ENCODE data around the gene PNMA8B.

Gene PNMA8B

DNA sequence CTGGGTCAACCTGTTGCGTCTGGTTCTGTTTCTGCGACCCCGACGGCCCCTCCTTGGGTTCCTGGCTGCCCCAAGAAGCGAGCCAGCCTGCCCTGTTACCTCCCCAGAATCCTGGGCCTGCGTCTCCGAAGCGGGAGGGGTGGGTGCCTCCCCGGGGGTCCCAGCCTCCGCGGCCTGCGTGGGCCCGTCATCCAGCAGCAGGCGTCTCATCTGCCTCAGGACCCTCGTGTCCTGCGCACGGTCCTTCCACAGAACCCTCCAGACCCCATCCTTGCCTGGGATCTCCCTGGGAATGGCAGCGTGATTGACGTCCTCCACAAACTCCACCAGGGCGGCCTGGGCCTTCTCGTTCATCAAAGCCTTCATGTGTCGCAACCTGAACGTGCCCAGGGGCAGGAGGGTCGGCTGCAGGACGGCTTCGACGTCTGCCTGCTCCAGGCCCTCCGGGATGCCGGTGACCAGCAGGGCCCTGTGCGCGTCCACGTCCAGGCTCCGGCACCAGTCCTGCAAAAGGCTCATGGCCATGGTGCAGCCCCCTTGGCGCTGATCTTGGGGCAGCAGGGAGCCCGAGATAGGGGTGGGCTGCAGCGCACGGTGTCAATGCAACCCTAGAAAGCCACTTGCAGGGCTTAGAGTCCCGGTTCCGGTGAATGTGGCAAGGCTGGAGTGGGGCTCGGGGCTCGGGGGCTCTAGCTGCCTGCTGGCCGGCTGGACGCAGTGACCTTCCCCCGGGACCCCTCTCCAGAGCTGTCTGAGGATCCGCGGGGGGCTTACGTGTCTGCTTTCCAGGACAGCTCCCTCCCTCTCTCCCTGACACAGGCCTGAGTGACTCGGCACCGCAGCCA, 504 bp downstream of the PNMA8B start:
- TF ChIP-seq ZNF274 (IDR thresholded peaks at IDR 0.05; ENCODE audit: low read depth, low read length), result no peak
- H3K4me3 ChIP-seq (ENCODE audit: low read length), result no peak overlapping the region

DNA sequence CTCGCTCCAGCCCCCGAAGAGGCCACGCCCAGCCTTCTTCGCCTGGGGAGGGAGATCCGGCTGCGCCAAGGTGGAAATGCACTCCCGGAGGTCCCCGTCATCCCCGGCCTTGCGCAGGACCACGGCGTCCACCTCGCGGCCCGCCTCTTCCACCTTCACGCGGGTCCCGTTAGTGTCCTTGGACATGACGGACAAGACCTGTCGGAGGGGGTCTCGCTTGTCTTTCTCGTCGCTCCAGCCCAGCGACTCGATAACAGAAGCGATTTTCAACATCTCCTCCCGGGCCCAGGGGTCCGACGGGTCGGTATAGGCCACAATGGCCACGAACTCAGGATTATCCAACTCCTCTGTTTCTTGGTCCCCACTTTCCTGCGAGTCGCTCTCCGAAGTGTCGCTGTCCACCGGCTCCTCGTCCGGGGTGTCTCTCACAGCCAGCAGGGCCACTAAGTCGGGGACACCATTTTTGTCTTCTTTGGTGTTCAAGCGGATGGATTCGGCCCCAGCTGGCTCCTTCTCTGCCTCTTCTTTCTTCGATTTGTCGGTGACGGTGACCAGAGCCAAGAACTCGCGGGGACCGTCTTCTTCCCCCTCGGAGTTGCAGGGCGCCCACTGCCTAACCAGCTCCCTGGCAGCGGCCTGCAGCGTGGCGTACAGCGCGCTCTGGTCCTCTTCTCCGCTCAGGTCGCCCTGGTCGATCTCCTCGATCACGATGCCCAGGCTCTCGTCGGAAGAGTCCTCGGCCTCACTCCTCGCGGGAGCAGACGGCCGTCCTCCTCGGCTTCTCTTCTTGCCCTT, 1.3 kb downstream of the PNMA8B start:
- TF ChIP-seq ZNF274 (IDR thresholded peaks at IDR 0.05; ENCODE audit: low read depth, low read length), result no peak
- no peak overlapping the region for H3K4me3 ChIP-seq (ENCODE audit: low read length)

DNA sequence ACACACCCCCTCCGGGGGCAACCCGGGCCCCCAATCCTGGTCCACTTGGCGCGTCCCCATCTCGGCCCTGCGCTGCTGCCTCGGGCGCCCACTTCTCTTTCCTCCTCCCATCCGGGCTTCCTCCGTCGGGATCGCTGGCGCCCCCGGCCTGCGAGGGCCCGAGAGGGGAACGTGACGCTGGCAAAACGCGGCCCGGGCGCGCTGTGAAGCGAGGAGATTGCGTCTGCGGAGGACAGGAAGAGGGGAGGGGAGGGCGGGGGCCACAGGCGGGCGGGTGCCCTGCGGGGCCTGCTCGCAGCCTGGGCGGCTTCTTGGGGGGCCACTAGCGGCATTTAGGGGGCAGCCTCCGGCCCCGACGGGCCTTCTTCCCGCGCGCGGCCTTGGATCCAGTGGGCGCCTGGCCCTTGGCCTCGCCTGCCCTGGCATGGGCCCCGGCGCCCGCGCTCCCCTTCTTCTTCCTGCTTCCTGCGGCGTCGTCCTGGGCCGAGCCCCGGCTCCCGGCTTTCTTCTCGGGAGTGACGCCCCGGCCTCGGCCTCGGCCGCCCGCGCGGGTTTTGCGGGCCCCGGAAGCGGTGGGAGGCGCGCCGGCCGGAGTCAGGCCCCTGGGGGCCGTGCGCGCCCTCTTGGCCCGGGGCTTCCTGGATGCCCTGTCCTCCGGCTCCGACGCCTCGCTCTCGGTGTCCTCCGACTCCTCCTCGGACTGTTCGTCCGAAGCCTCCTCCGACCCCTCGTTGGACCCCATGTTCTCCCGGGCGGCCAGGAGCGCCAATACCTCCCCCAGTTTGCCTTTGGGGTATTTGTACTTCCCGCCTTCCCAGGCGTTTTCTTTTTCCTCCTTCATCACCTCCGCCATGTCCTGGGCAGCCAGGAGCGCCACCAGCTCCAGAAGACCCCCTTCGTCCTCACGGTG, 2.2 kb downstream of the PNMA8B start:
- TF ChIP-seq ZNF274 (IDR thresholded peaks at IDR 0.05; ENCODE audit: low read depth, low read length), result no peak
- no peak overlapping the region for H3K4me3 ChIP-seq (ENCODE audit: low read length)

DNA sequence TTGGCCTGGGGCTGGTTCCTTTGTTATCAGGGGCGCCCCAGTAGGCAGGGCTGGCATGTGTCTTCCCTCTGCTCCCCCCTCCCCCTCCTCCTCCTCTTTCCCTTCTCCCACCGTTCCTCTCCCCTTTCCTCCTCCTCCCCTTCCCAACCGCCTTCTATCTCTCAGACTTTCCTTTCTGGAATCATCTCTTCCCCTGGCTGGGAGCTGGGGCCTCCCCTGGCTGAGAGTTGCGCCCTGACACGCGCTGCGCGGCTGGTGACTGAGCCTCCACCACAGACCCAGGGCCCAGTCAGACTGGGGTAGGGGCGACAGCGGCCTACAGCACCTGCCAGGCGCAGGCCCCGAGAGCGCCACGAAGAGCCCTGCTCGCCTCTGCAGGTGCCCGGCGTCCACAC, 2.8 kb downstream of the PNMA8B start:
- H3K4me3 ChIP-seq (ENCODE audit: low read length), result no peak overlapping the region
- TF ChIP-seq ZNF274 (IDR thresholded peaks at IDR 0.05; ENCODE audit: low read depth, low read length), result no peak

DNA sequence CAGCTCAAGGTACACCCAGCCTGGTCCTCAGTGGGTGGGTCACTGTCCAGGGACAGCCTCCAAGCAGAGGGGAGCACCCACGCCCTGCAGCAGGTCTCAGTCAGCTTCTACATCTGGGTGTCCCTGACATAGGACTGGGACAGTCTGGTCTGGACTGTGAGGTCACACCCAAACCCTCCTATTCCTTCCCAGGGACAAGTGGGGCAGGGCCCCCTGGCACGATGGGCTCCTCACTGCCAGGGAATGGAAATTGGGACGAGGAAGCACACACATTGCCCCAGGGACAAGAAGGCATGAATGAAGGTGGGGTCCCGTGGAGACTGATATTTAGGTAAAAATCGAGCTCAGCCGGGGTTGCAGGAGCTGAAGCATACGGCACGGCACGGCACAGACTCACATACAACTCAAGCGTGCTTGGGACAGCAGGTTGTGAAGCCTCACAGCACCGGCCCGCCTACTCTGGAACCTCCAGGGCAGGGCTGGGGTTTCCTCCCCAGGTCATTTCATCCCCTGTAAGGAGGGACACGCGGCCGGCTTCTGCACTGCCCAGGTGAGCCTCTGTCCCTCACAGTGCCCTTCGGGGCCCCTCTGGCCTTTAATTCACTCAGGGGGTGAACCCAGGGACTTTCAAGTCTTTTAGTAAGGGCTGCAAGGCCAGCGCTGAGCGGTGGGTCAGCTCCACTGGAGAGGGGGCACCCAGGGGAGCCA, 3.5 kb downstream of the PNMA8B start:
- H3K4me3 ChIP-seq (ENCODE audit: low read length), result no peak overlapping the region
- no peak for TF ChIP-seq ZNF274 (IDR thresholded peaks at IDR 0.05; ENCODE audit: low read depth, low read length)

DNA sequence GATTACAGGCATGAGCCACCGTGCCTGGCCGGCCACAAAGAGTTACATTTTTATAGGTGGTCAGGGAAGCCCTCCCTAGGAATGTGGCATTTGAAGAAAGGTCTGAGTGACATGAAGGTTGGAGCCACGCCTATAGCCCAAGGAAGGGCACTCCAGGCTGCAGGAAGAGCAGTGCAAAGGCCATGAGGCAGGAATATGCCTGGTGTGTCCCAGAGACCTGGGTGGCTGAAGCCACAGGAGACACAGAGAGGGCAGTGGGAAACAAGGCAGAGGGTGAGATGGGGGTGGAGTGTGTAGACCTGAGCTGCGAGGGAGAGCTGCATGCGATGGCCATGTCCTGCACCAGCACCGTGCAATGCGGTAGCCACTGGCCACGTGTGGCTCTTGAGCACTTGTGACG, 4.9 kb downstream of the PNMA8B start:
- no peak overlapping the region for H3K4me3 ChIP-seq (ENCODE audit: low read length)
- TF ChIP-seq ZNF274 (IDR thresholded peaks at IDR 0.05; ENCODE audit: low read depth, low read length), result no peak

DNA sequence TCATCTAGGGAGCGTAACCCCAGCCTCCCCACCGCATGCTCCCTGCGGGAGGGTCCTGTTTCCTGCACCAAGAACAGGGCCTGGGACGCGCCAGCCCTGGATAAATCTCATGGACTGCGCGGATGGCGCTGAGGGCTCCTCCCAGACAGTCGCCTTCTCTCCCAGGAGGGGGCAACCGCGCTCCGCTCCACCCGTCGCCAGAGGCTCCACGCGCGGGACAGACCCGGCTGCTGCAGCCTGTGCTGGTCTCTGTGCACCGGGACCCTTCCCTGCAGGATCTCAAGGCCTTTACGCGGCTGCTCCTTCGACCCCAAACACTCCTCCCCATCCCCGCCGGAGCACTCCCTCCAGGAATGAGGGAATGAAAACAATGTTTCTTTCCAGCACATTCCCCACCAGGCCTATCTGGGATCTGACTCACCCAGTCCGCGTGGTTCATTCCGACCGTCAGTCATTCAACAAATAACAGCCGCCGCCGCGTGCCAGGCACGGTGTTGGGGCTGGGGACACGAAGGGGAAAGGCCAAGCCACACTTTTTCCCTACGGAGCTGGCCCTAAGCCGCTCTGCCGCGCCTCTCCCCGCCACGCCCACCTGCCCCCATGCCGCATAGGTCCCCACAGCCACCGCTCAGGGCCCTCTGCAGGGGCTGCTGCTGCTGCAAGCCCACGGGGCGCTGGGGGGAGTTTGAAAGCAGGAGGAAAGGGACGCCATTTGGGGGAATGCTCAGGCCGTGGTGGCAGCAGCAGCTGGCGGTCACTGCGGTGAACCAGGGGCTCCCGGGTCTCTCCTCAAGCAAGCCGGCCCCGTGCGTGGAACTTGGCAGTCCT, 6.0 kb downstream of the PNMA8B start:
- no peak for TF ChIP-seq ZNF274 (IDR thresholded peaks at IDR 0.05; ENCODE audit: low read depth, low read length)
- no peak overlapping the region for H3K4me3 ChIP-seq (ENCODE audit: low read length)

DNA sequence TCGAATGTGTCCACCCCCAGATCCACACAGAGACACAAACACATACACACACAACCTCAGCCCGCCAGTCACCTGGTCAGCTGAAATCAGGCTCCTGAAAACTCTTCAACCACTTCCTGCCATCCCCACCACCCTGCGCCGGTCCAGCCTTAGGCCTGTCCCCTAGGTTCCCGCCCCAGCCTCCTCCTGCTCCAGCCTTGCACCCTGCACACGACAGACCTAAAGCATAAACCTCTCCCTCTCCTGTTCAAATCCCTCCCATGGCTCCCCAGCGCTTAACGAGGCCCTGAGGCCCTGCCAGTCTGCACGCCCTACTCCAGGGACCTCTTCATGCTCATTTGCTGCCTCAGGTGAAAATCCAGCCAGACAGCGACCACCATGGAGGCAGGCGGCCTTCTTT, 7.1 kb downstream of the PNMA8B start:
- TF ChIP-seq ZNF274 (IDR thresholded peaks at IDR 0.05; ENCODE audit: low read depth, low read length), result no peak
- H3K4me3 ChIP-seq (ENCODE audit: low read length), result no peak overlapping the region

DNA sequence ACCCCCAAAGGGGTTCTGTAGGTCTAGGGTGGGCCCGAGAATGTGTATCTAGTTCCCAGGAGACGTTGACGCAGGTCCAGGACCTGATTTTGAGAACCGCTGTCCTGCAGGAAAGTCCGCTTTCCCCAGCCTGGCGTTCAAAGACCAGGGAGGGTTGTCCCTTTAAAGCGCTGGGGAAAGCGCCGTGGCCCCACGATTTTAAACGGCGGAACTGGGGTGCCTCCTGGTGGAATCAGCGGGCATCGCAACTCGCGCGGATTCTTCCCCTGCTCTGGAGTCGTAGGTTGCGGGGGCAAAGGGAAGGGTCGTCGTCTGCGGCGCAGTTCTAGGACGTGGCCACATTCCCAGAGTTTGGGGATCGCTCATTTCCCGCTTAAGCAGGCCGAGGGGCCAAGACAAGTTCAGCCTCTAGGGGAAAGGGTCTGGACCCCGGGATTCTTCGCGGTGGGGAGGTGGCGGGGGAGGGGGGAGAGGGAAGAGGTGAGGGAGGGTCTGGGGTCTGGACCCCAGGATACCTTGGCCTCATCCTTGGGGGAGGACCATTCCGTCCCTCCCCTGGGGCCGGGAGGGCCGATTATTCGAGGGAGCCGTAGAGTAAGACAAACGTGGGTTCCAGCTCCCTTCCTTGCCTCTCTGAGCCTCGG, 7.7 kb downstream of the PNMA8B start:
- H3K4me3 ChIP-seq (ENCODE audit: low read length), result no peak overlapping the region
- no peak for TF ChIP-seq ZNF274 (IDR thresholded peaks at IDR 0.05; ENCODE audit: low read depth, low read length)

DNA sequence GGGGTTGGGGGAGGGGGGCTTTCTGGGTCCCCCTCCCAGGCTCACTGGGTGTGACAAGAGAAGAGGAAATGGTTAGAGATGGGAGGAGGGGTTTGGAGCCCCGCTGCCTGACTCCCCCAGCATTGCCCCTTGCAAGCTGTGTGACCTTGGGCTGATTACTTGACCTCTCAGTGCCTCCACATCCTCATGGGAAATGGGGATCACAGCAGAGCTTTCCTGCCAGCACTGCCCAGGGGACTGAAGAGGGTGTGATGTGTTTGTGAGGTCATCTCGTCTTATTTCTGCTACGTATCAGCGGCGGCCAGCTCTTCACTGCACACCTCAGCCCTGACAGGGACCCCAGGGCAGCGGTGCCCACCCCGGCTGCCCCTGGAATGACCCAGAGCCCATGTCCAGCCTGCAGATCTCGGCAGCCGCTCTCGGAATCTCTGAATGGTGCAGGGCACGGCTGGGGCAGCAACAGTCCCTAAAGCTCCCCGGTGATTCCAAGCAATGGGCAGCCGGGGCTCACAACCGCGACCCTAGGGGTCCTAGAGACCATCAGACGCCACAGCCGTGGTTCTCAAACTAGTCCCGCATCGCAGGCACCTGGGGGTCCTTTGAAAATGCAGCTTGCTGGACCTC, 8.4 kb downstream of the PNMA8B start:
- H3K4me3 ChIP-seq (ENCODE audit: low read length), result no peak overlapping the region
- no peak for TF ChIP-seq ZNF274 (IDR thresholded peaks at IDR 0.05; ENCODE audit: low read depth, low read length)

DNA sequence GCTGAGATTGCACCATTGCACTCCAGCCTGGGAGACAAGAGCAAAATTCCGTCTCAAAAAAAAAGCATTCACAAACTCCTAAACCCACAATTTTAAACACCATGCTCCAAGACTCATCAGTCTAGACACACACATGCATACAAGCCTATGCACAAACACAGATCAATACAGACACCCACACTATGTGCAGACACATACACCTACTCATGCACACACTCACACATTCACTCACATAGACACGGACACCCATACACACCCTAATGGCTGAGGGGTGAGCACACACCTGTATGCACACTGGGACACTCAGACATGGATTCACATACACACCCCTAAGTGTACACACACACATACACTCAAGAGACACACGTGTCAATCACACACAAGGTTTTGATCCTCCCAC, 9.3 kb downstream of the PNMA8B start:
- no peak for TF ChIP-seq ZNF274 (IDR thresholded peaks at IDR 0.05; ENCODE audit: low read depth, low read length)
- no peak overlapping the region for H3K4me3 ChIP-seq (ENCODE audit: low read length)

DNA sequence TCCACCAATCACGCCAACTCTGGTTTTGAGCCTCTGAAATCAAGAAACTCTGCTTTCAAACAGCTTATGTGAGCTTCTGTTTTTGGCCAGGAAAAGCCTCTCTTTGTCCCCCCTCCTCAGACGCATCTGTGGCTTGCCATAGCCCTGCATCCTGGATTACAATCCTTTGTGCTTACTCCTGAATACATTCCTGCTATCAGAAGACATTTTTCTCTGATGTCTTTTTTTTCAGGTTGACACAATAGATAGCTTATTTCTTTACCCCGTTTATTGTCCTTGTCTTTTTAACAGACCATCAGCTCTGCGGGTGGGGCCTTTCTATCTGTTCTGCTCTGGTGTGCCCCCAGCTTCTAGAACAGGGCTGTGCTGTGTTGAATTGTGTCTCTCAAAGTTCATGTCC, 11.0 kb downstream of the PNMA8B start:
- TF ChIP-seq ZNF274 (IDR thresholded peaks at IDR 0.05; ENCODE audit: low read depth, low read length), result no peak
- H3K4me3 ChIP-seq (ENCODE audit: low read length), result no peak overlapping the region
